K562 (cell line): ENCODE data around the gene NAPEPLD. TPM values are rescaled to one million over a fixed set of nuclear protein-coding genes. Genes with fewer than 3 reads are reported as not detected.

Source experiments
- ATAC-seq: fragments of 200-7000 bp; cut with Tn5 transposase; 3 replicates; pipeline ENCODE4 v1.9.1; 2020; ENCODE audit warnings: moderate library complexity
- BruUV-seq: library from RNA; stranded (reverse); fragments of 400-500 nt; replicated peaks from 2 replicates; lab custom pipeline; 2021; lab: Mats Ljungman, UMichigan
- CTCF ChIA-PET: fragments of 300-600 bp; formaldehyde crosslinking; extraction: SDS; loops from one replicate; lab custom pipeline; 2021; ENCODE audit warnings: low intra/inter-chr PET ratio; lab: Yijun Ruan, JAX
- POLR2A ChIA-PET: fragments of 300-600, 350-650 bp; sonication (Branson Sonifier 250); formaldehyde crosslinking; extraction: SDS; loops from one replicate; lab custom pipeline; 2021; ENCODE audit warnings: antibody characterized with exemption, inconsistent platforms; lab: Yijun Ruan, JAX
- DNase-seq, 4 experiments: peaks; one replicate each; pipeline versions ENCODE4 v3.0.0 to v3.0.0-alpha.2; 2011 to 2018; ENCODE audit warnings: low spot score in 3 of 4, mixed read lengths in 3 of 4; ENCODE audit errors: extremely low read depth in 1 of 4
- FAIRE-seq: peaks from 2 replicates; lab custom pipeline; 2011; peaks lifted over from hg19 to GRCh38; lab: Jason Lieb, UNC
- H2AFZ ChIP-seq: 2 replicates; pipeline ENCODE4 v1.6.0; 2011; ENCODE audit warnings: low read depth, low read length, control low read depth, inconsistent platforms
- H3K27ac ChIP-seq: fragments of 200-600 bp; 3 replicates; pipeline ENCODE4 v1.8.0; 2011; ENCODE audit warnings: low read depth, mild to moderate bottlenecking, control low read depth, inconsistent platforms, low read length, moderate library complexity, mixed read lengths; ENCODE audit errors: extremely low read depth
- H3K27me3 ChIP-seq, 2 experiments: fragments of 300-600 bp in 1 of 2; 2 replicates in 1 of 2; 3 replicates in 1 of 2; pipeline versions ENCODE4 v1.6.0 to v1.8.0; 2011; ENCODE audit warnings: inconsistent platforms in 2 of 2, low read length in 2 of 2, mild to moderate bottlenecking in 1 of 2, mixed read lengths in 1 of 2, moderate library complexity in 1 of 2; ENCODE audit not compliant: control insufficient read depth in 2 of 2, insufficient read depth in 2 of 2
- H3K36me3 ChIP-seq: fragments of 300-600 bp; 3 replicates; pipeline ENCODE4 v1.8.0; 2011; ENCODE audit warnings: mild to moderate bottlenecking, low read length, inconsistent platforms; ENCODE audit not compliant: control insufficient read depth, insufficient read depth
- H3K4me1 ChIP-seq, 2 experiments: fragments of 200-600 bp in 1 of 2; replicated peaks in 1 of 2; 2 replicates in 1 of 2; 3 replicates in 1 of 2; pipeline versions ENCODE4 v1.5.1 to v1.8.0; 2011; ENCODE audit warnings: inconsistent platforms in 2 of 2, low read length in 2 of 2, mild to moderate bottlenecking in 1 of 2, mixed read lengths in 1 of 2, moderate library complexity in 1 of 2; ENCODE audit not compliant: control insufficient read depth in 2 of 2, insufficient read depth in 2 of 2
- H3K4me2 ChIP-seq: 2 replicates; pipeline ENCODE4 v1.6.1; 2011; ENCODE audit warnings: low read length, control low read depth, inconsistent platforms, mixed read lengths; ENCODE audit not compliant: insufficient read depth
- H3K4me3 ChIP-seq: fragments of 200-600 bp; sonication (generic), shearing (Covaris generic); 2 replicates; pipeline ENCODE4 v1.5.1; 2016; ENCODE audit warnings: control low read depth, inconsistent platforms
- H3K79me2 ChIP-seq: fragments of 200-600 bp; 3 replicates; pipeline ENCODE4 v1.8.0; 2011; ENCODE audit warnings: low read length, inconsistent platforms; ENCODE audit not compliant: control insufficient read depth, insufficient read depth
- H3K9ac ChIP-seq, 2 experiments: 2 replicates each; pipeline versions ENCODE4 v1.6.0 to v1.6.1; 2011; ENCODE audit warnings: low read depth in 2 of 2, low read length in 2 of 2, control low read depth in 1 of 2, inconsistent platforms in 1 of 2, mild to moderate bottlenecking in 1 of 2, mixed read lengths in 1 of 2; ENCODE audit not compliant: insufficient read depth in 1 of 2
- H3K9me1 ChIP-seq: one replicate; pipeline ENCODE4 v1.6.0; 2011; ENCODE audit warnings: inconsistent platforms, mild to moderate bottlenecking, low read length, moderate library complexity; ENCODE audit not compliant: control insufficient read depth, insufficient read depth
- H3K9me3 ChIP-seq: replicated peaks from 2 replicates; pipeline ENCODE4 v1.5.1; 2011; ENCODE audit warnings: low read depth, low read length, inconsistent platforms; ENCODE audit not compliant: control insufficient read depth, insufficient read depth
- H4K20me1 ChIP-seq: replicated peaks from 2 replicates; pipeline ENCODE4 v1.6.1; 2011; ENCODE audit warnings: low read length, inconsistent platforms, mixed read lengths; ENCODE audit not compliant: control insufficient read depth, insufficient read depth
- CCNT2 ChIP-seq: IDR thresholded peaks from 2 replicates; pipeline ENCODE4 v1.6.1; 2011; ENCODE audit warnings: borderline replicate concordance, low read depth, mild to moderate bottlenecking, moderate library complexity, mixed read lengths, low read length; ENCODE audit not compliant: insufficient read length; ENCODE audit errors: extremely low read depth
- COPS2 ChIP-seq: fragments of 450-650 bp; conservative IDR thresholded peaks from 2 replicates; pipeline ENCODE4 v1.6.1; 2016; ENCODE audit warnings: mild to moderate bottlenecking, moderate library complexity
- FOXA3 ChIP-seq, 2 experiments: fragments of 450-650 bp in 1 of 2; sonication (generic) in 1 of 2; formaldehyde crosslinking; IDR thresholded peaks in 1 of 2; conservative IDR thresholded peaks in 1 of 2; 2 replicates each; pipeline versions ENCODE4 v1.4.0 to v1.8.0; 2020 to 2022; ENCODE audit warnings: mild to moderate bottlenecking in 2 of 2, missing genetic modification reagents in 1 of 2
- GMEB1 ChIP-seq: fragments of 250-450 bp; sonication (Bioruptor Pico); IDR thresholded peaks from 2 replicates; pipeline ENCODE4 v1.4.0; 2020; ENCODE audit warnings: mild to moderate bottlenecking
- HCFC1 ChIP-seq: IDR thresholded peaks from 2 replicates; pipeline ENCODE4 v1.6.1; 2012; ENCODE audit warnings: low read depth, low read length, improper control_type of control experiment
- HDAC2 ChIP-seq: fragments of 450-650 bp; IDR thresholded peaks from 2 replicates; pipeline ENCODE4 v1.6.1; 2016; ENCODE audit warnings: mild to moderate bottlenecking
- HSF4 ChIP-seq: fragments of 250-450 bp; sonication (Bioruptor Pico); IDR thresholded peaks from 2 replicates; pipeline ENCODE4 v2.1.2; 2022; ENCODE audit warnings: mild to moderate bottlenecking, moderate library complexity, borderline replicate concordance
- ILF3 ChIP-seq: fragments of 450-650 bp; IDR thresholded peaks from 2 replicates; pipeline ENCODE4 v1.6.1; 2018; ENCODE audit warnings: antibody characterized with exemption, mild to moderate bottlenecking, moderate library complexity, borderline replicate concordance
- KAT7 ChIP-seq: sonication (generic); formaldehyde crosslinking; IDR thresholded peaks from 2 replicates; pipeline ENCODE4 v1.8.0; 2022; ENCODE audit warnings: missing genetic modification reagents, mild to moderate bottlenecking, borderline replicate concordance
- RBM25 ChIP-seq: fragments of 200-400 bp; formaldehyde crosslinking; IDR thresholded peaks from 2 replicates; pipeline ENCODE4 v1.6.1; 2018; ENCODE audit warnings: low read length, low read depth, moderate library complexity; ENCODE audit not compliant: severe bottlenecking
- SIX5 ChIP-seq, 2 experiments: IDR thresholded peaks; 2 replicates each; pipeline ENCODE4 v1.6.1; 2011; ENCODE audit warnings: low read length in 2 of 2, borderline replicate concordance in 1 of 2, low read depth in 1 of 2, mild to moderate bottlenecking in 1 of 2, moderate library complexity in 1 of 2; ENCODE audit not compliant: insufficient read depth in 1 of 2
- SRSF7 ChIP-seq: fragments of 200-400 bp; formaldehyde crosslinking; optimal IDR thresholded peaks from 2 replicates; pipeline ENCODE3; 2017; ENCODE audit warnings: mild to moderate bottlenecking, low read depth, low read length
- TAF7 ChIP-seq: fragments of 450-650 bp; IDR thresholded peaks from 2 replicates; pipeline ENCODE4 v1.6.1; 2016; ENCODE audit warnings: missing genetic modification characterization, missing compliant biosample characterization
- TFAP4 ChIP-seq: sonication (generic); formaldehyde crosslinking; IDR thresholded peaks from 2 replicates; pipeline ENCODE4 v1.8.0; 2022; ENCODE audit warnings: missing genetic modification reagents, mild to moderate bottlenecking, moderate library complexity, borderline replicate concordance
- ZBTB7A ChIP-seq: IDR thresholded peaks from 2 replicates; pipeline ENCODE4 v1.6.1; 2011; ENCODE audit warnings: low read depth, mild to moderate bottlenecking, low read length, moderate library complexity, borderline replicate concordance; ENCODE audit not compliant: control insufficient read depth
- ZFP30 ChIP-seq: fragments of 250-450 bp; sonication (Bioruptor Pico); IDR thresholded peaks from 2 replicates; pipeline ENCODE4 v1.8.0; 2022; ENCODE audit warnings: moderate library complexity, mild to moderate bottlenecking, inconsistent platforms, borderline replicate concordance
- ZNF12 ChIP-seq: sonication (generic); formaldehyde crosslinking; IDR thresholded peaks from 2 replicates; pipeline ENCODE4 v1.4.0; 2020; ENCODE audit warnings: mild to moderate bottlenecking, missing genetic modification reagents
- ZNF785 ChIP-seq: fragments of 250-450 bp; sonication (Bioruptor Pico); IDR thresholded peaks from 2 replicates; pipeline ENCODE4 v1.4.0; 2020; ENCODE audit warnings: mild to moderate bottlenecking
- WGBS: fragments of 100-300 bp; shearing (Covaris generic); methylation state at CpG from one replicate; pipeline ENCODE4 v1.1.6; 2016; ENCODE audit warnings: low coverage, mixed read lengths; ENCODE audit not compliant: insufficient coverage; ENCODE audit errors: missing lambda C conversion rate; 5-methylcytosine and 5-hydroxymethylcytosine counted together
- in situ Hi-C: fragments of 300-500 bp; cut with MboI; formaldehyde crosslinking; loops from 4 replicates; pipeline ENCODE4 v1.15.0; 2018; ENCODE audit warnings: inconsistent platforms, mixed read lengths
- intact Hi-C: fragments of 100-400 bp; cut with micrococcal nuclease; formaldehyde crosslinking; loops from 2 replicates; pipeline ENCODE4 v1.14.2; 2022
- polyA plus RNA-seq, 8 experiments: library from polyadenylated mRNA; depleted of rRNA in 4 of 8; stranded (reverse) in 5 of 8; unstranded in 3 of 8; fragments of >200 nt; fragmentation: Nextera tagmentation in 2 of 8; fragmentation: Illumina TruSeq in 1 of 8; extraction: Ambion mirVana in 2 of 8; extraction: Trizol in 1 of 8; gene quantifications; 2 replicates each; pipeline versions ENCODE4 v1.2.1 to v1.2.3, GENCODE V29; 2011 to 2014; ENCODE audit warnings: inconsistent platforms in 1 of 8, missing spikeins in 1 of 8
- total RNA-seq, 7 experiments: library from RNA; depleted of rRNA in 6 of 7; stranded (reverse); fragments of >200 nt in 6 of 7; fragmentation: Illumina TruSeq in 2 of 7; extraction: Trizol in 2 of 7; gene quantifications; 2 replicates each; pipeline versions ENCODE4 v1.2.1 to v1.2.3, GENCODE V29; 2011 to 2021; ENCODE audit warnings: low replicate concordance in 1 of 7

NAPEPLD gene
- total and polyA plus RNA-seq, 9 of the 15 experiments (the other 6 are each of a cell fraction or from before 2014, with no cell fraction given): 3.2 to 11.0 (median 7.5) TPM

GRCh38 chr7:103079836-103080235 lies 69.1 kb downstream of the NAPEPLD start:
- Histone ChIP-seq H3K4me1 (peaks cover 0 to 8% of the 10 kb centered on the region in 2 experiments; a peak in 3 of 5 replicates), H3K36me3 (peaks cover 54% of the 10 kb centered on the region; the same call in 2 of the 3 replicates), H4K20me1 (no peaks in the 10 kb centered on the region), H3K4me3 (no peak overlapping the region), H3K9me3 (no peaks in the 10 kb centered on the region), H3K27me3 (no peaks in the 10 kb centered on the region), H3K9me1 (no peaks in the 10 kb centered on the region), H2AFZ (no peak overlapping the region), H3K79me2 (peaks cover 51% of the 10 kb centered on the region), H3K9ac (no peak overlapping the region), H3K27ac (no peak overlapping the region), H3K4me2 (no peak overlapping the region)
- no peak for ATAC-seq
- no peak for DNase-seq
- ChIA-PET POLR2A (interaction anchor here (0.9 kb wide), 1 partner anchor 18 kb away, joined by 5 read pairs; no protein-coding TSS in a partner anchor), CTCF (no interaction called here)
- TF ChIP-seq KAT7 (CRISPR knock-in tag) (no peak), SRSF7 (no peak), CCNT2 (no peak), FOXA3 (CRISPR knock-in tag; conservative IDR thresholded peaks at IDR 0.05 in 1 of 2, IDR thresholded peaks at IDR 0.05 in 1 of 2) (no peak), HSF4 (no peak), SIX5 (IDR thresholded peaks at IDR 0.05; ENCODE audit: borderline replicate concordance in 1 of 2, insufficient read depth in 1 of 2, low read depth in 1 of 2, low read length in 2 of 2) (no peak), ZBTB7A (no peak), GMEB1 (no peak), ZFP30 (CRISPR knock-in tag) (no peak), TFAP4 (CRISPR knock-in tag) (no peak), TAF7 (tag) (no peak), HCFC1 (no peak), ZNF785 (CRISPR knock-in tag) (no peak), ILF3 (no peak), HDAC2 (no peak), RBM25 (no peak), ZNF12 (CRISPR knock-in tag) (no peak), COPS2 (no peak)
- FAIRE-seq: no peak
- in situ Hi-C loops (no loop called here), intact Hi-C loops (no loop called here)
- 82% methylated on average over 3 of the region's 3 CpGs for WGBS
- no TSS peak for BruUV-seq
